Measurements from ENCODE around the gene BHLHE40.

Gene BHLHE40

GRCh38 chr3:5017925-5018531 is 38.8 kb downstream of the BHLHE40 start:
- peak; percentile 75 for FAIRE-seq
- DNase-seq (ENCODE audit: low spot score) = peak; percentile 78

GRCh38 chr3:5019411-5020241 is 40.4 kb downstream of the BHLHE40 start:
- DNase-seq (ENCODE audit: low spot score) (no peak), FAIRE-seq (no peak)

GRCh38 chr3:5020242-5020722 is 41.0 kb downstream of the BHLHE40 start:
- DNase-seq (ENCODE audit: low spot score) = no peak
- no peak for FAIRE-seq

GRCh38 chr3:5021116-5022092 is 42.2 kb downstream of the BHLHE40 start:
- FAIRE-seq = peak; percentile 73

GRCh38 chr3:5022187-5022965 is 43.1 kb downstream of the BHLHE40 start:
- FAIRE-seq (no peak), DNase-seq (ENCODE audit: low spot score) (peak; percentile 44)

More at GRCh38 chr3:5021116-5022092, 42.2 kb downstream of the BHLHE40 start:
- DNase-seq (ENCODE audit: low spot score) = peak; percentile 97

GRCh38 chr3:5022966-5023776 is 43.9 kb downstream of the BHLHE40 start:
- FAIRE-seq (peak; percentile 91), DNase-seq (ENCODE audit: low spot score) (peak; percentile 100)

GRCh38 chr3:5023777-5024346 is 44.6 kb downstream of the BHLHE40 start:
- peak; percentile 17 for DNase-seq (ENCODE audit: low spot score)
- FAIRE-seq = no peak

- no peak for FAIRE-seq
- DNase-seq (ENCODE audit: low spot score) = no peak
These were observed 46.8 kb downstream of the BHLHE40 start for GRCh38 chr3:5026046-5026362.

- DNase-seq (ENCODE audit: low spot score) (no peak), FAIRE-seq (no peak)
These were observed 50.5 kb downstream of the BHLHE40 start for GRCh38 chr3:5029715-5030114.

GRCh38 chr3:5030152-5030551 is 50.9 kb downstream of the BHLHE40 start:
- DNase-seq (ENCODE audit: low spot score) (no peak), FAIRE-seq (no peak)

- DNase-seq (ENCODE audit: low spot score) = no peak
- FAIRE-seq = no peak
These were observed 53.6 kb downstream of the BHLHE40 start for GRCh38 chr3:5032844-5033243.

All from RCC 7860 (cell line).